Right lung (tissue), 5 donors: ENCODE results near the gene CLEC2B. TPM values are rescaled to one million over a fixed set of nuclear protein-coding genes. Genes with fewer than 3 reads are reported as not detected.
A peak's percentile ranks its signal among the peaks of the same experiment; 100 is the strongest.

Experiments
- DNase-seq, 2 donors: peaks; one replicate each; pipeline ENCODE4 v3.0.0-alpha.2; 2013
- polyA plus RNA-seq, 5 donors: library from polyadenylated mRNA; unstranded; fragments of 120-200 nt; gene quantifications; one replicate each; pipeline versions ENCODE4 v1.2.1 to v1.2.3, GENCODE V29; 2013; ENCODE audit warnings: inconsistent platforms in 1 of 5, low replicate concordance in 1 of 5; ENCODE audit not compliant: insufficient read length in 5 of 5, insufficient read depth in 1 of 5

Gene CLEC2B
- polyA plus RNA-seq, 5 donors: 19.3 to 39.0 (median 24.1) TPM

- no peak for DNase-seq
These were observed 3.6 kb upstream of the CLEC2B start for GRCh38 chr12:9872742-9873141.

- DNase-seq: no peak
These were observed 3.0 kb upstream of the CLEC2B start for GRCh38 chr12:9872162-9872561.

GRCh38 chr12:9870286-9870866, 1.2 kb upstream of the CLEC2B start:
- DNase-seq: peak in 1 of 2 donors; percentile 22

GRCh38 chr12:9868951-9869306, 225 bp downstream of the CLEC2B start:
- no peak for DNase-seq

- peak in 1 of 2 donors; percentile 15 for DNase-seq
These were observed 798 bp downstream of the CLEC2B start for GRCh38 chr12:9868311-9868801.

GRCh38 chr12:9867531-9867930, 1.6 kb downstream of the CLEC2B start:
- peak in 1 of 2 donors; percentile 15 for DNase-seq

- no peak for DNase-seq
These were observed 2.3 kb downstream of the CLEC2B start for GRCh38 chr12:9866860-9867269.

- no peak for DNase-seq
These were observed 4.1 kb downstream of the CLEC2B start for GRCh38 chr12:9864913-9865675.

- no peak for DNase-seq
These were observed 11.0 kb downstream of the CLEC2B start for GRCh38 chr12:9858135-9858534.

GRCh38 chr12:9856894-9857293, 12.3 kb downstream of the CLEC2B start:
- DNase-seq: no peak

GRCh38 chr12:9856151-9856550, 13.0 kb downstream of the CLEC2B start:
- DNase-seq: no peak

- no peak for DNase-seq
These were observed 17.2 kb downstream of the CLEC2B start for GRCh38 chr12:9851927-9852326.

- DNase-seq: no peak
These were observed 18.1 kb downstream of the CLEC2B start for GRCh38 chr12:9851050-9851449.

GRCh38 chr12:9848899-9849298, 20.3 kb downstream of the CLEC2B start:
- DNase-seq: no peak

GRCh38 chr12:9843407-9843806, 25.7 kb downstream of the CLEC2B start:
- no peak for DNase-seq

- no peak for DNase-seq
These were observed 37.4 kb downstream of the CLEC2B start for GRCh38 chr12:9831720-9832119.

- DNase-seq: no peak
These were observed 39.2 kb downstream of the CLEC2B start for GRCh38 chr12:9829982-9830381.

- no peak for DNase-seq
These were observed 39.7 kb downstream of the CLEC2B start for GRCh38 chr12:9829483-9829882.

- DNase-seq: no peak
These were observed 41.8 kb downstream of the CLEC2B start, which contains the start of gene KLRF1 for GRCh38 chr12:9827209-9827888. TSS of gene KLRF1 (plus strand) at chr12:9827481. CDS start at chr12:9827545, 64 bp downstream.

GRCh38 chr12:9820281-9820930, 48.7 kb downstream of the CLEC2B start:
- no peak for DNase-seq

- DNase-seq: no peak
These were observed 55.0 kb downstream of the CLEC2B start for GRCh38 chr12:9813821-9814798.
